ENCODE data around the gene ARHGEF28.

The ARHGEF28 gene

GRCh38 chr5:73690015-73690414 lies 64.0 kb downstream of the ARHGEF28 start:
- Histone ChIP-seq H3K36me3 (peaks cover 21% of the 10 kb centered on the region), H3K4me1 (peaks cover 10% of the 10 kb centered on the region), H3K27me3 (no peaks in the 10 kb centered on the region), H3K4me3 (ENCODE audit: low read depth, low read length) (no peak overlapping the region), H3K9me3 (no peaks in the 10 kb centered on the region)
- DNase-seq: no peak
- TF ChIP-seq, protein P1, sequence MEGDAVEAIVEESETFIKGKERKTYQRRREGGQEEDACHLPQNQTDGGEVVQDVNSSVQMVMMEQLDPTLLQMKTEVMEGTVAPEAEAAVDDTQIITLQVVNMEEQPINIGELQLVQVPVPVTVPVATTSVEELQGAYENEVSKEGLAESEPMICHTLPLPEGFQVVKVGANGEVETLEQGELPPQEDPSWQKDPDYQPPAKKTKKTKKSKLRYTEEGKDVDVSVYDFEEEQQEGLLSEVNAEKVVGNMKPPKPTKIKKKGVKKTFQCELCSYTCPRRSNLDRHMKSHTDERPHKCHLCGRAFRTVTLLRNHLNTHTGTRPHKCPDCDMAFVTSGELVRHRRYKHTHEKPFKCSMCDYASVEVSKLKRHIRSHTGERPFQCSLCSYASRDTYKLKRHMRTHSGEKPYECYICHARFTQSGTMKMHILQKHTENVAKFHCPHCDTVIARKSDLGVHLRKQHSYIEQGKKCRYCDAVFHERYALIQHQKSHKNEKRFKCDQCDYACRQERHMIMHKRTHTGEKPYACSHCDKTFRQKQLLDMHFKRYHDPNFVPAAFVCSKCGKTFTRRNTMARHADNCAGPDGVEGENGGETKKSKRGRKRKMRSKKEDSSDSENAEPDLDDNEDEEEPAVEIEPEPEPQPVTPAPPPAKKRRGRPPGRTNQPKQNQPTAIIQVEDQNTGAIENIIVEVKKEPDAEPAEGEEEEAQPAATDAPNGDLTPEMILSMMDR (IDR thresholded peaks at IDR 0.05; ENCODE audit: low read depth, low read length): no peak

GRCh38 chr5:73691302-73692080 lies 65.5 kb downstream of the ARHGEF28 start:
- H3K9me3 ChIP-seq: no peaks in the 10 kb centered on the region
- peaks cover 10% of the 10 kb centered on the region for H3K4me1 ChIP-seq
- TF ChIP-seq, protein P1 (IDR thresholded peaks at IDR 0.05; ENCODE audit: low read depth, low read length): no peak
- peaks cover 14% of the 10 kb centered on the region for H3K36me3 ChIP-seq
- no peaks in the 10 kb centered on the region for H3K27me3 ChIP-seq
- no peak for DNase-seq
- H3K4me3 ChIP-seq (ENCODE audit: low read depth, low read length): no peak overlapping the region

DNA sequence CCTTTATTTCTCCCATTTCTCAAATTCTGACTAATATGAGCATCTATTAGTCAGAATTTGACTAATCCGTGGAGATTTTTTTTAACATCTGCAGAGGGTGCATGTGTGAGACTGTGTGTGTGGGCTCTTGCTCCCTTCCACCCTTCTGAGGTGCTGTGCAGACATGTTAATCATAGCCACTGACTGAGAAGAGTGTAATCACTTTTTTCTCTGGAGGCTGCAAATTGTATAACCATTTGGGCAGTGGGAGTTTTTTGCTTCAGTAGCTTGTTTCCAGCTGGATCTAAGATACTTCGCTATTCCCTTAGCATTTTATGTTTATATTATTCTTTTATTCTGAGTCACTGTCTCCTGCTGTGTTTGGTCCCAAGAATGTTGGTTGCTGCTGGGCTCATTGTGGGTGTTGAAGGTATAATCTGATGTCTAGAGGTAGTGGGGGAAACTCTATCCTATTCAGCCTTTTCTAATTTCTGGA lies 66.2 kb downstream of the ARHGEF28 start:
- Histone ChIP-seq H3K27me3 (no peaks in the 10 kb centered on the region), H3K9me3 (no peaks in the 10 kb centered on the region), H3K4me1 (peaks cover 10% of the 10 kb centered on the region), H3K36me3 (peaks cover 14% of the 10 kb centered on the region), H3K4me3 (ENCODE audit: low read depth, low read length) (no peak overlapping the region)
- TF ChIP-seq, protein P1 (IDR thresholded peaks at IDR 0.05; ENCODE audit: low read depth, low read length): no peak
- no peak for DNase-seq

GRCh38 chr5:73692981-73693380 lies 67.0 kb downstream of the ARHGEF28 start:
- Histone ChIP-seq H3K36me3 (peaks cover 14% of the 10 kb centered on the region), H3K4me1 (peaks cover 10% of the 10 kb centered on the region), H3K9me3 (no peaks in the 10 kb centered on the region), H3K27me3 (no peaks in the 10 kb centered on the region), H3K4me3 (ENCODE audit: low read depth, low read length) (no peak overlapping the region)
- TF ChIP-seq, protein P1 (IDR thresholded peaks at IDR 0.05; ENCODE audit: low read depth, low read length): no peak
- no peak for DNase-seq

GRCh38 chr5:73693573-73694061 lies 67.6 kb downstream of the ARHGEF28 start:
- H3K36me3 ChIP-seq: peaks cover 13% of the 10 kb centered on the region
- DNase-seq: peak; percentile 17
- H3K9me3 ChIP-seq: no peaks in the 10 kb centered on the region
- H3K4me3 ChIP-seq (ENCODE audit: low read depth, low read length): no peak overlapping the region
- TF ChIP-seq, protein P1 (IDR thresholded peaks at IDR 0.05; ENCODE audit: low read depth, low read length): peak; percentile 69
- no peaks in the 10 kb centered on the region for H3K27me3 ChIP-seq
- H3K4me1 ChIP-seq: peaks cover 11% of the 10 kb centered on the region

- TF ChIP-seq, protein P1 (IDR thresholded peaks at IDR 0.05; ENCODE audit: low read depth, low read length): no peak
- no peak overlapping the region for H3K4me3 ChIP-seq (ENCODE audit: low read depth, low read length)
- H3K4me1 ChIP-seq: peaks cover 16% of the 10 kb centered on the region
- DNase-seq: no peak
- peaks cover 11% of the 10 kb centered on the region for H3K36me3 ChIP-seq
- no peaks in the 10 kb centered on the region for H3K9me3 ChIP-seq
- no peaks in the 10 kb centered on the region for H3K27me3 ChIP-seq
Observed at GRCh38 chr5:73694089-73694488, 68.1 kb downstream of the ARHGEF28 start.

Measured in BE2C (cell line).